Measurements from ENCODE around the gene OXSM.

DNA sequence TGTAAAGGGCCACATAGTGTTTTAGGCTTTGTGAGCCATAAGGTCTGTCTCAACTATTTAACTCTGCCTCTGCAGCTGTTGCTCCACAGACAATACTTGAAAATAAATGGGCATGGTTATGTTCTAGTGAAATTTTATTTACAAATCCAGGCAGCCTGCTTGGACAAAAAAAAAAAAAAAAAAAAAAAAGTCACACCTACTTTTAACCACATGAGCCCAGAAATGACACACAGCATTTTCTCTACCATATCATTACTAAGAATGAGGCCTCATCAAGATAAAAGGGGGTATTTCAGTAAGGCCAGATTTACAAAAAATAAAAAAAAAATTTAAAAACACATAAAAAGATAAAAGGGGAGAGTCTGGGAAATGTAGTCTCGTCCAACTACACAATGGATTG is 4.9 kb upstream of the OXSM start:
- TF ChIP-seq, protein P1, sequence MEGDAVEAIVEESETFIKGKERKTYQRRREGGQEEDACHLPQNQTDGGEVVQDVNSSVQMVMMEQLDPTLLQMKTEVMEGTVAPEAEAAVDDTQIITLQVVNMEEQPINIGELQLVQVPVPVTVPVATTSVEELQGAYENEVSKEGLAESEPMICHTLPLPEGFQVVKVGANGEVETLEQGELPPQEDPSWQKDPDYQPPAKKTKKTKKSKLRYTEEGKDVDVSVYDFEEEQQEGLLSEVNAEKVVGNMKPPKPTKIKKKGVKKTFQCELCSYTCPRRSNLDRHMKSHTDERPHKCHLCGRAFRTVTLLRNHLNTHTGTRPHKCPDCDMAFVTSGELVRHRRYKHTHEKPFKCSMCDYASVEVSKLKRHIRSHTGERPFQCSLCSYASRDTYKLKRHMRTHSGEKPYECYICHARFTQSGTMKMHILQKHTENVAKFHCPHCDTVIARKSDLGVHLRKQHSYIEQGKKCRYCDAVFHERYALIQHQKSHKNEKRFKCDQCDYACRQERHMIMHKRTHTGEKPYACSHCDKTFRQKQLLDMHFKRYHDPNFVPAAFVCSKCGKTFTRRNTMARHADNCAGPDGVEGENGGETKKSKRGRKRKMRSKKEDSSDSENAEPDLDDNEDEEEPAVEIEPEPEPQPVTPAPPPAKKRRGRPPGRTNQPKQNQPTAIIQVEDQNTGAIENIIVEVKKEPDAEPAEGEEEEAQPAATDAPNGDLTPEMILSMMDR (IDR thresholded peaks at IDR 0.05), result no peak
- TF ChIP-seq EZH2 (IDR thresholded peaks at IDR 0.05) (no peak), EZH2phosphoT487 (IDR thresholded peaks at IDR 0.05) (no peak)
